ENCODE data around the gene DEFB125.
"Not testable (repeated sequence)": the region's sequence is repeated elsewhere in the genome, so short reads cannot be mapped to it uniquely, and the experiment has no call there.

Gene DEFB125

DNA sequence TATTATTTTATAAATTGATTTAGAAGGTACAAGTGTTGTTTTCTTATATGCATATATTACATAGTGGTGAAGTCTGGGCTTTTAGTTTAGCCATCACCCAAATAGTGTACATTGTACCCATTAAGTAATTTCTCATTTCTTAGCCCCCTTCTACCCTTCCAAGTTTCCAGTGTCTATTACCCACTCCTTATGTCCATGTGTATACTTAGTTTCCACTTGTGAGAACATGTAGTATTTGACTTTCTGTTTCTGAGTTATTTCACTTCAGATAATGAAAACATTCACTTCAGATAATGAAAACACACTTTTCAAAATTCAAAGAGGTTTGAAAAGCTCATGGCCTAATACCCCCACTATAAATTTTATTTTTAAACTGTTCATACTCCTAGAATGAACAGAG lies 14.5 kb downstream of the DEFB125 start:
- no peak for TF ChIP-seq POLR2A (IDR thresholded peaks at IDR 0.05; ENCODE audit: low read depth, low read length)
- DNase-seq (ENCODE audit: insufficient read length, low spot score) (no peak), FAIRE-seq (no peak)

DNA sequence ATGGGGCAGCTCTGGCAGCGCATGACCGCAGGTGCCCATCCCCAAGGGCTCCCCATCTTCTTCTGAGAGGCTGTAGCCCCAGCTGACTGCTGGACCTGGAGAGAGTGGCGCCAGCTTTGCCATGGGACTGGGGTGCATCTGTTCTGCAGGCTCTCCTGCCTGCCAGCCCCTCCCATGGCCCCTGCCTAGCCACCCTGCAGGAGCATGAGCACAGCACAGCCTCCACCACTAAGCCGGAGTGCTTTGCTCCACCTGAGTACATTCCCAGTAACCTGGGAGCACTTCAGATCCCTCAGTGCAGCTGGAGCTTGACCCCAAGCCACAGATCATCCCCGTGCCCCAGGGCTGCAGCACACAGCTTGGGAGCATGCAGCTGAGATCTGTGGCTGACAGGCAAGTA lies 16.0 kb downstream of the DEFB125 start:
- FAIRE-seq (no peak), DNase-seq (ENCODE audit: insufficient read length, low spot score) (no peak)
- no peak for TF ChIP-seq POLR2A (IDR thresholded peaks at IDR 0.05; ENCODE audit: low read depth, low read length)

DNA sequence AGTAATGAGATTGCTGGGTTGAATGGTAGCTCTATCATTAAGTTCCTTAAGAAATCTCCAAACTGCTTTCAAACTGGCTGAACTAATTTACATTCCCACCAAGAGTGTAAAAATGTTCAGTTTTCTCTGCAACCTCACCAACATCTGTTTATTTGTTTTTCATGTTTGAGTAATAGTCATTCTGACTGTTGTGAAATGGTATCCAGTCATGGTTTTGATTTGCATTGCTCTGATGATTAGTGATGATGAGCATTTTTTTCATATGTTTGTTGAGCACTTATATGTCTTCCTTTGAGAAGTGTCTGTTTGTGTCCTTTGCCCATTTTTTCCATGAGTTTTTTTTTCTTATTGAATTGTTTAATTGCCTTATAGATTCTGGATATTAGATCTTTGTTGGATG lies 24.9 kb downstream of the DEFB125 start:
- DNase-seq (ENCODE audit: insufficient read length, low spot score), result no peak
- no peak for FAIRE-seq
- TF ChIP-seq POLR2A (IDR thresholded peaks at IDR 0.05; ENCODE audit: low read depth, low read length), result no peak

DNA sequence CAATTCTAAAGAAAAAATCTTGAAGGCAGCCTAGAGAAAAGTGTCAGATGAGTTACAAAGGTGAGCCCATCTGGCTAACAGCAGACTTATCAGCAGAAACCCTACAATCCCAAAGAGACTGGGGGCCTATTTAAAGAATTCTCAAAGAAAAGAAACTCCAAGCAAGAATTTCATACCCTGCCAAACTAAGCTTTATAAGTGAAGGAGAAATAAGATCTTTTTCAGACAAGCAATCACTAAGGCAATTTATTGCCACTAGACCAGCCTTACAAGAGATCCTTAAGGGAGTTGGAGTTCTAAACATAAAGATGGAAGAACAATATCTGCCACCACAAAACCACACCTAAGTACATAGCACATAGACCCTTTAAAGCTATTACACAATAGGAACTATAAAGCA lies 30.0 kb downstream of the DEFB125 start:
- TF ChIP-seq POLR2A (IDR thresholded peaks at IDR 0.05; ENCODE audit: low read depth, low read length), result no peak
- FAIRE-seq (no peak), DNase-seq (ENCODE audit: insufficient read length, low spot score) (no peak)

DNA sequence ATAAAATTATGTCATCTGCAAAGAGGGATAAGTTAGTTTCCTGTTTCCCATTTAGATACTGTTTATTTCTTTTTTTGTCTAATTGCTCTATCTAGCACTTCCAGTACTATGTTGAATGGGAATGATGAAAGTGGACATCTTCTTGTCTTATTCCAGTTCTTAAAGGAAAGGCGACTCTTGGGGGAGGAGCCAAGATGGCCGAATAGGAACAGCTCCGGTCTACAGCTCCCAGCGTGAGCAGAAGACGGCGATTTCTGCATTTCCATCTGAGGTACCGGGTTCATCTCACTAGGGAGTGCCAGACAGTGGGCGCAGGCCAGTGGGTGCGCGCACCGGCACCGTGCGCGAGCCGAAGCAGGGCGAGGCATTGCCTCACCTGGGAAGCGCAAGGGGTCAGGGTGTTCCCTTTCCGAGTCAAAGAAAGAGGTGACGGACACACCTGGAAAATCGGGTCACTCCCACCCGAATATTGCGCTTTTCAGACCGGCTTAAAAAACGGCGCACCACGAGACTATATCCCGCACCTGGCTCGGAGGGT lies 42.4 kb downstream of the DEFB125 start:
- not testable (repeated sequence) for DNase-seq (ENCODE audit: insufficient read length, low spot score)

DNA sequence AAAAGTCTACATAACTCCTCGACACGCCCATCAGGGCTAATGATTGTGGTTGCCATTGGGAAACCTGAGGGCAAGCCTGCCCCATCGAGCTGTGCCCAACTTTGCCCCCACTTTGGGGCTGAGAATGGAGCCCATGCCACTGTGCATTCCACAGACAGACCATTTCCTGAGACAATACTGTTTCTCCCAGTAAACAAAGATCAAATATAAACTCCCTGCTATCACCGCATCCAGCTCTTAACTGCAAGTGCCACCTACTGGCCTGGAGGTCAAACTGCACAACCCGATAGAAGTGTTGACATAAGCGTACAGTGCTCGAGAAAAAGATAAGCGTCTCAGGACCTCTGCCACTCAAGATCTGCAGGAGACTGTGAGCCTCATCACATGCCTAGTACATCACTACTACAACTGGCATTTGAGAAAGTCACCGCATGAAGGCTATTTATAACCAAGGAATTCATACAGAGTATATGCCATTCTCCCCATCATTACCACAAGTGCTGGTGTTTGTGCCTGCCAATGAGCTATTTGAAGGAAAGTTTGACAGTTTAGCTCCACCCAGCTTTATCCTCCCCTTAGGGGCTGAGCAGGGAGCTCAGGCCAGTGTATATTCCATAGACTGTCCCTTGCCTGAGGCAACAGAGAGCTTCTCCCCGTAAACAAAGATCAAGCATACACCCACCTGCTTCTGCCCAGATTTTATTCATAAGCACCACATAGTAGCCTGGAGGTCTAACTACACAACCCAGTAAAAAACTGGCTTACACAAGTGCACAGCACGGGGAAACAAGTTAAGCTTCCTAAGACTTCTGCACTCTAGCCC lies 50.4 kb downstream of the DEFB125 start:
- peak; percentile 66 for FAIRE-seq
- peak; percentile 21 for DNase-seq (ENCODE audit: insufficient read length, low spot score)
- no peak for TF ChIP-seq POLR2A (IDR thresholded peaks at IDR 0.05; ENCODE audit: low read depth, low read length)

More for the DNA sequence above, 42.4 kb downstream of the DEFB125 start:
- not testable (repeated sequence) for FAIRE-seq

DNA sequence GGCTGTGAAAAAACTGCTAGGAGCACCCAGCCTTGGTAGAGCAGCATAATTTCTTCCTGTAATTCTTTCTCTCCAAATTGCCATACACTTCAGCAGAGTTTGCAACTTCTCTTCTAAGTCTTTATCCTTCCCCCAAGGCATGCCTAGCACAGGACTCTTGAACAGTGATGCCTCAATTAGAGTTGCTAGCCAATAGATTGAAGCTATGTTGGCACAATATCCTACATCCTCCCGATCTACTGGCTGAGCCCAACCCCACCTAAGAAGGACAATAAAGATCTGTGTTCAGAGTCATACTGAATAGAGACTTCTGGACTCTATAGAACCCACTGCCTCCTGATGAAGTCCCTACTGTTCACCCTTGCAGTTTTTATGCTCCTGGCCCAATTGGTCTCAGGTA lies 54.8 kb downstream of the DEFB125 start, which contains the start of gene DEFB126:
Gene DEFB126 (plus strand): TSS at position 301 of the 400 bp plus-strand sequence. CDS start 39 bp downstream, at position 340.
- FAIRE-seq (no peak), DNase-seq (ENCODE audit: insufficient read length, low spot score) (no peak)
- TF ChIP-seq POLR2A (IDR thresholded peaks at IDR 0.05; ENCODE audit: low read depth, low read length), result no peak

DNA sequence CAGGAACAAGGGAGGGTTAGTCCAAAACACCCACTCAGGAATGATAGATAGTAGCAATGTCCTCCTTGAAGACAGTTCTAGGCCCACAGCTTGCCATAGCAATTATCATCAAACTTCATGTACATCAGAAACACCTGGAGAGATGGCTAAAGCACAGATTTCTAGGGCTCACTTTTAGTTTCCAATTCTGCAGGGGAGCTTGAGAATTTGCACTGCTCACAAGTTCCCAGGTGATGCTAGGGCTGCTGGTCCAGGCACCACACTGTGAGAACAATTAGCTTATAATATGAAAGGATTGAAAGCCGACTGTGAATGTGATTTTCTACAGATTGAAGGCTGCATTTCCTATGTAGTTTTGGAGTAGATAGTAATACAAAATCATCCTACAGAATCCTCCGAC lies 58.4 kb downstream of the DEFB125 start:
- no peak for FAIRE-seq
- TF ChIP-seq POLR2A (IDR thresholded peaks at IDR 0.05; ENCODE audit: low read depth, low read length), result no peak
- DNase-seq (ENCODE audit: insufficient read length, low spot score), result no peak

Data from H54 (cell line).